OCI-LY7 (cell line): Measurements from ENCODE around the gene PIEZO2.

Source experiments
- EZH2phosphoT487 ChIP-seq: fragments of 200-600 bp; sonication (generic); IDR thresholded peaks from 2 replicates; pipeline ENCODE4 v1.6.1; 2018; ENCODE audit warnings: low read depth, borderline replicate concordance, mild to moderate bottlenecking, mixed run types, antibody characterized with exemption, low read length, moderate library complexity, mixed read lengths
- TF ChIP-seq, protein P1 (sequence below): fragments of 200-600 bp; sonication (generic); conservative IDR thresholded peaks from 2 replicates; pipeline ENCODE4 v1.5.1; 2014; ENCODE audit warnings: mild to moderate bottlenecking, antibody characterized with exemption, low read length, moderate library complexity, mixed read lengths

DNA sequence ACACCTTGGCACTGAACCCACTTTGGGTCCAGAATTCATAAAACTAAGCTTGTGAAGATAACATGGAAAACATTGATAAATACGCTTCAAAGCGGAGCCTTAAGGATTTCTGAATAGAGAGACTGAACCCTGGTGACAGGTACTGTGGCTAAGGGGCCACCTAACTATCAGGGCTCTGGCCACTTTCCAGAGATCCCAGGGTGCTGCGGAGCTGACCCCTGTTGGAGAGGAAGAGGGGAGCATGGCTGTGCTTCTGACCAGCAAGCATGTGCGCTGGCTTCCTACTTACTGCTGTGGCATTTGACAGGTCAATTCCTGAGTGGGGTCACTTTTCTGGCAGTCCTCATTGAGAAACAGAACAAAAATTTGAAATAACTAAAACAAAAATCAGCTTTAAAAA is 395.2 kb downstream of the PIEZO2 start:
- TF ChIP-seq, protein P1, sequence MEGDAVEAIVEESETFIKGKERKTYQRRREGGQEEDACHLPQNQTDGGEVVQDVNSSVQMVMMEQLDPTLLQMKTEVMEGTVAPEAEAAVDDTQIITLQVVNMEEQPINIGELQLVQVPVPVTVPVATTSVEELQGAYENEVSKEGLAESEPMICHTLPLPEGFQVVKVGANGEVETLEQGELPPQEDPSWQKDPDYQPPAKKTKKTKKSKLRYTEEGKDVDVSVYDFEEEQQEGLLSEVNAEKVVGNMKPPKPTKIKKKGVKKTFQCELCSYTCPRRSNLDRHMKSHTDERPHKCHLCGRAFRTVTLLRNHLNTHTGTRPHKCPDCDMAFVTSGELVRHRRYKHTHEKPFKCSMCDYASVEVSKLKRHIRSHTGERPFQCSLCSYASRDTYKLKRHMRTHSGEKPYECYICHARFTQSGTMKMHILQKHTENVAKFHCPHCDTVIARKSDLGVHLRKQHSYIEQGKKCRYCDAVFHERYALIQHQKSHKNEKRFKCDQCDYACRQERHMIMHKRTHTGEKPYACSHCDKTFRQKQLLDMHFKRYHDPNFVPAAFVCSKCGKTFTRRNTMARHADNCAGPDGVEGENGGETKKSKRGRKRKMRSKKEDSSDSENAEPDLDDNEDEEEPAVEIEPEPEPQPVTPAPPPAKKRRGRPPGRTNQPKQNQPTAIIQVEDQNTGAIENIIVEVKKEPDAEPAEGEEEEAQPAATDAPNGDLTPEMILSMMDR, result no peak
- no peak for TF ChIP-seq EZH2phosphoT487
